Ascending aorta (tissue), 2 donors: ENCODE data around the gene ANKRD6. TPM values are rescaled to one million over a fixed set of nuclear protein-coding genes. Genes with fewer than 3 reads are reported as not detected.

ENCODE experiments used
- DNase-seq, 2 donors: peaks; one replicate each; pipeline ENCODE4 v3.0.0-alpha.2; 2019; ENCODE audit warnings: low spot score in 2 of 2
- H3K27ac ChIP-seq, 2 donors: fragments of 200-600 bp; sonication (generic); one replicate each; pipeline ENCODE4 v1.5.1; 2016 to 2017; ENCODE audit warnings: mild to moderate bottlenecking in 1 of 2
- H3K27me3 ChIP-seq: fragments of 200-600 bp; sonication (generic); one replicate; pipeline ENCODE4 v1.5.1; 2017
- H3K36me3 ChIP-seq, 2 donors: fragments of 200-600 bp; sonication (generic); one replicate each; pipeline ENCODE4 v1.5.1; 2016
- H3K4me1 ChIP-seq, 2 donors: fragments of 200-600 bp; sonication (generic); one replicate each; pipeline ENCODE4 v1.5.1; 2016 to 2017; ENCODE audit warnings: mild to moderate bottlenecking in 1 of 2
- H3K4me3 ChIP-seq, 2 donors: fragments of 200-600 bp; sonication (generic); one replicate each; pipeline ENCODE4 v1.5.1; 2016 to 2017; ENCODE audit warnings: mild to moderate bottlenecking in 1 of 2
- H3K9me3 ChIP-seq, 2 donors: fragments of 200-600 bp; sonication (generic); one replicate each; pipeline ENCODE4 v1.5.1; 2016
- intact Hi-C: fragments of 100-400 bp; cut with DNase I; formaldehyde crosslinking; loops from one replicate; pipeline ENCODE4 v1.15.1; 2023
- total RNA-seq: library from RNA; depleted of rRNA; stranded (reverse); fragments of >200 nt; gene quantifications from one replicate; pipeline ENCODE4 v1.1.0, GENCODE V29; 2016
- TF ChIP-seq, protein P1 (sequence below), 3 experiments: fragments of 200-600 bp in 2 of 3; fragments of 450-650 bp in 1 of 3; sonication (generic) in 2 of 3; IDR thresholded peaks; one replicate each; pipeline ENCODE4 v1.5.1; 2016 to 2019; ENCODE audit warnings: antibody characterized with exemption in 3 of 3, mild to moderate bottlenecking in 1 of 3, moderate library complexity in 1 of 3

Gene ANKRD6
- total RNA-seq, 1 donor from 2014 or later, result 32.2 TPM

DNA sequence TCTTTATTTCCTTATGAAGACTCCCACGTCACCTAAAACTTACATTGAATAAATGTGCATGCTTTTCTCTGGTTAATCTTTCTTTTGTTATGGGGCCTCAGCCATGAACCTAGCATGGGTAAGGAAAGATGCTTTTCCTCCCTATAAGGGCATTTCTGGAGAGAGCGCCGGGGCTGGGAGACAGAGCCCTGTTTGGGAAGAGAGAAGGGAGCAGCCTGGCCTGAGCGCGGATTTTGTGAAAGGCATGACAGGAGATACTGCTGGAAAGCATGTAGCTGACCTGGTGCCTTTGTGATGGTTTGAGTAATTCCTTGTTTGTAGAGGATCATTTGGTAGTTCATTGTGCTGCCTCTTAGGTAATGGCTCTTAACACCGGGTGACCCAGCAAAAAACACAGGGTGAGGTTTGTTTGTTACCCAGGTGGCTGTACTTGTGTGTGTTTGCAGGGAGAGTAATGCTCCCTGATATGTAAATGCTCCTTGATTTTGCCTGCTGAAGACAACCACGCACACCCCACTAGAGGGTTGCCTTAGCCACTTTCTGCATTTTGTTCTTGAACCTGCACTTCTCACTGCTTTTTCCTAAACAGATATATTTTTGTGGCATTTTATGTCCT lies 59.2 kb downstream of the ANKRD6 start:
- Histone ChIP-seq H3K27me3 (no peaks in the 10 kb centered on the region), H3K36me3 (no peaks in the 10 kb centered on the region), H3K4me1 (peaks cover 0 to 9% of the 10 kb centered on the region in 2 donors), H3K4me3 (no peak overlapping the region), H3K27ac (no peak overlapping the region), H3K9me3 (no peaks in the 10 kb centered on the region)
- TF ChIP-seq, protein P1, sequence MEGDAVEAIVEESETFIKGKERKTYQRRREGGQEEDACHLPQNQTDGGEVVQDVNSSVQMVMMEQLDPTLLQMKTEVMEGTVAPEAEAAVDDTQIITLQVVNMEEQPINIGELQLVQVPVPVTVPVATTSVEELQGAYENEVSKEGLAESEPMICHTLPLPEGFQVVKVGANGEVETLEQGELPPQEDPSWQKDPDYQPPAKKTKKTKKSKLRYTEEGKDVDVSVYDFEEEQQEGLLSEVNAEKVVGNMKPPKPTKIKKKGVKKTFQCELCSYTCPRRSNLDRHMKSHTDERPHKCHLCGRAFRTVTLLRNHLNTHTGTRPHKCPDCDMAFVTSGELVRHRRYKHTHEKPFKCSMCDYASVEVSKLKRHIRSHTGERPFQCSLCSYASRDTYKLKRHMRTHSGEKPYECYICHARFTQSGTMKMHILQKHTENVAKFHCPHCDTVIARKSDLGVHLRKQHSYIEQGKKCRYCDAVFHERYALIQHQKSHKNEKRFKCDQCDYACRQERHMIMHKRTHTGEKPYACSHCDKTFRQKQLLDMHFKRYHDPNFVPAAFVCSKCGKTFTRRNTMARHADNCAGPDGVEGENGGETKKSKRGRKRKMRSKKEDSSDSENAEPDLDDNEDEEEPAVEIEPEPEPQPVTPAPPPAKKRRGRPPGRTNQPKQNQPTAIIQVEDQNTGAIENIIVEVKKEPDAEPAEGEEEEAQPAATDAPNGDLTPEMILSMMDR (IDR thresholded peaks at IDR 0.05), result no peak
- intact Hi-C loops, result no loop called here
- no peak for DNase-seq

DNA sequence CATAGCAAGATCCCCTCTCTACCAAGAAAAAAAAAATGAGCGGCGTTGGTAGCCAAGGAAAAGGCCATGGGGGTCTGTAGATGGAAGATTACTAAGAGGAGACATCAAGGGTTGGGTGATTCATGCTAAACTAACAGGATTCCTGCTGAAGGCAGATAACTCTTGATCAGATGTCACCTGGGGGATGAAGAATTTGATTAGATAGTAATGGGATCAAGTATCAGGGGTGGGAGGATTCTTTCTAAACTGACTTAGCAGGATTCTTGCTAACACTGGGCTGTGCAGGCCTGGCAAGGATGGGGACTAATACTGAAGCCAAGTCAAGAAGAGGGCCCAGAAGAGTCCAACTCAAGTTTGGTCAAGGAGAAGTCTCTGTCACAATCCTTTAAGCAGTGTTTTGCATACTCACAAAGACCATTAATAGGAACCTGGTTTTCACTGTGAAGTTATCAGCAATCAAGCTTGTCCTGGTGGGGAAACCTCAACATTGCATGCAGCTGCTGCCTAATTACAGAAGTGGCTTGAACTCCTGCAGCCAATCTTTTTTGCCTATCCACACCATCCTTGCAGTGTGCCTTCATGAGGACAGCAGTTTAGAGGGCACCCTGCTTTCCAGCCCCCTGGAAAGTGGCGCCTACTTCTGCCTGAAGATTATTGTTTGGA lies 61.3 kb downstream of the ANKRD6 start:
- H3K4me3 ChIP-seq, result no peak overlapping the region
- no peaks in the 10 kb centered on the region for H3K36me3 ChIP-seq
- no peak for DNase-seq
- intact Hi-C loops, result no loop called here
- H3K27ac ChIP-seq, result no peak overlapping the region
- H3K9me3 ChIP-seq, result no peaks in the 10 kb centered on the region
- TF ChIP-seq, protein P1 (IDR thresholded peaks at IDR 0.05), result no peak
- no peaks in the 10 kb centered on the region for H3K4me1 ChIP-seq
- no peaks in the 10 kb centered on the region for H3K27me3 ChIP-seq

DNA sequence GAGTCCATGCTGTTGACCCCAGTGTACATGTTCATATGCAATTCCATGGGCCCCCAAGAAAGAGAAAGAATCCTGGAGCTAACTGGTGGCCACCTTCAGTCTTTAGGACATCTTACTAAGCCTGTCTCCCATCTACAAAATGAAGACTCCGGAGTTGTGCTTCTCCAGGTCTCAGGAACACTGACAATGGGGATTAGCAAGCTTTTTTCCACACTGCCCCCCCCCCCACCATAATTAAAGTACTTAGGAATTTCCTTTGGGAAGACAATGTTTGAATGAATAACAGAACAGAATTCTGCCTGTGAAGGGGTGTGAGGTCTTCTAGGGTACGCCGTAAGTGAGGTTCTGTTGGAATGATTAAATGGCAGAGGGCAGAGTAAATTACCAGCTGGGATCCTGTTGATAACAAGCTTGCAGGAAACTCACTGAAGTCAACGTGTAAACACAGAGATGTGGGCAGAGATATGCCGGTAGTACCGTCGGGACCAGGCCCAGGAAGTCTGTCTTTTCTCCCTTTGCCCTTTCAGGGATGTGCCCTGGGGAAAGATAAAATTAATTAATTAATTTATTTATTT lies 63.1 kb downstream of the ANKRD6 start:
- TF ChIP-seq, protein P1 (IDR thresholded peaks at IDR 0.05), result no peak
- Histone ChIP-seq H3K36me3 (no peaks in the 10 kb centered on the region), H3K9me3 (no peaks in the 10 kb centered on the region), H3K27me3 (no peaks in the 10 kb centered on the region), H3K27ac (no peak overlapping the region), H3K4me3 (no peak overlapping the region), H3K4me1 (no peaks in the 10 kb centered on the region)
- intact Hi-C loops, result no loop called here
- no peak for DNase-seq

DNA sequence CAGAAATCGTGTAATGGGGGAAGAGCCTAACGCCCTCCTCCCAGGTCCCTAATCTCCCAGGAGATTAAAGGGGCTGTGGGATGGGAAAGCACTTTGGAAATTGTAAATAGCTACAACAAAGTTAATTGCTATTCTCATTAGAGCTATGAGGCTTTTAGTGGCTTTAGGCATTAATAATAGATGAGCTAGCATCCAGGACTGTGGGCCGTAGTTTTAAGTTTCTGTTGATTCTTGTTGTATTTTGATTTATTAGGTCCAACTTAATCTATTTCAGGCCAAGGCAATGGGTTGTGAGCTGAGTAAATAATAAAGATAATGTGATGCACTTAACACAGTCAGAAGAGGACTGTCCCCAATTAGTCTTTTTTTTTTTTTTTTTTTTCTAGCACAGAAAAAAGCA lies 67.7 kb downstream of the ANKRD6 start:
- H3K27me3 ChIP-seq, result no peaks in the 10 kb centered on the region
- H3K4me3 ChIP-seq, result no peak overlapping the region
- TF ChIP-seq, protein P1 (IDR thresholded peaks at IDR 0.05), result no peak
- H3K27ac ChIP-seq, result no peak overlapping the region
- H3K9me3 ChIP-seq, result no peaks in the 10 kb centered on the region
- no peaks in the 10 kb centered on the region for H3K36me3 ChIP-seq
- intact Hi-C loops, result no loop called here
- no peaks in the 10 kb centered on the region for H3K4me1 ChIP-seq
- no peak for DNase-seq

DNA sequence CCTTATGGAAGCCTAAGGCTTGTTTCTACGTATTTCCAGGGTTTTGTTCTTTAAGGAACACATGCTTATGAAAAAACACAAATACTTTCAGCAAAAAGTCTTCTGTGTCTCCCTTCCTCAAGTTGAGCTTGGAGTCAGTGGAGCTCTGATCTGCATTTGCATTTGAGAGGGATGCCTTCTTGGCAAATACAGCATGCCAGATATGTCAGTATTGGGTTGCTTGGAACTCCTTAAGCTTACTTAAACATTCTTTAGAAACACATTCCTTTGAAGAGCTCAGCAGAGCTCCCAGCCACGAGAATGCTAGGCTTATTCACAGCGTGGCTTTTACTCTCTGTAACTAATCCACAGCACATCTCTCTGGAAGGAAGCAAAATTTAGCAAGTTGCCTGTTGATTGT lies 68.3 kb downstream of the ANKRD6 start:
- H3K27me3 ChIP-seq, result no peaks in the 10 kb centered on the region
- H3K9me3 ChIP-seq, result no peaks in the 10 kb centered on the region
- H3K36me3 ChIP-seq, result no peaks in the 10 kb centered on the region
- TF ChIP-seq, protein P1 (IDR thresholded peaks at IDR 0.05), result no peak
- DNase-seq, result no peak
- H3K27ac ChIP-seq, result no peak overlapping the region
- intact Hi-C loops, result no loop called here
- no peak overlapping the region for H3K4me3 ChIP-seq
- no peaks in the 10 kb centered on the region for H3K4me1 ChIP-seq
